ENCODE results near the gene SMIM33.

The SMIM33 gene

GRCh38 chr5:139456776-139457175 lies 14.0 kb upstream of the SMIM33 start:
- FAIRE-seq, result no peak
- DNase-seq (ENCODE audit: insufficient read length, low spot score), result no peak
- TF ChIP-seq POU2F2 (IDR thresholded peaks at IDR 0.05; ENCODE audit: low read depth, low read length), result no peak
- no peak for TF ChIP-seq POLR2A (IDR thresholded peaks at IDR 0.05; ENCODE audit: low read depth, low read length)
- no peak for TF ChIP-seq PAX5 (IDR thresholded peaks at IDR 0.05; ENCODE audit: insufficient read depth, low read length, severe bottlenecking)
- TF ChIP-seq TAF1 (IDR thresholded peaks at IDR 0.05; ENCODE audit: low read depth, low read length), result no peak
- TF ChIP-seq POLR2AphosphoS5 (IDR thresholded peaks at IDR 0.05; ENCODE audit: low read depth, low read length), result no peak
- no peak for TF ChIP-seq SPI1 (IDR thresholded peaks at IDR 0.05; ENCODE audit: low read depth, low read length)

- no peak for FAIRE-seq
Observed at GRCh38 chr5:139457241-139457640, 13.6 kb upstream of the SMIM33 start.

GRCh38 chr5:139457653-139458306 lies 13.0 kb upstream of the SMIM33 start:
- FAIRE-seq, result no peak
- DNase-seq (ENCODE audit: insufficient read length, low spot score), result no peak
- TF ChIP-seq POLR2A (IDR thresholded peaks at IDR 0.05; ENCODE audit: low read depth, low read length) (no peak), TAF1 (IDR thresholded peaks at IDR 0.05; ENCODE audit: low read depth, low read length) (no peak), POU2F2 (IDR thresholded peaks at IDR 0.05; ENCODE audit: low read depth, low read length) (no peak), SPI1 (IDR thresholded peaks at IDR 0.05; ENCODE audit: low read depth, low read length) (no peak), POLR2AphosphoS5 (IDR thresholded peaks at IDR 0.05; ENCODE audit: low read depth, low read length) (no peak), PAX5 (IDR thresholded peaks at IDR 0.05; ENCODE audit: insufficient read depth, low read length, severe bottlenecking) (no peak)

More at GRCh38 chr5:139457241-139457640, 13.6 kb upstream of the SMIM33 start:
- TF ChIP-seq POU2F2 (IDR thresholded peaks at IDR 0.05; ENCODE audit: low read depth, low read length) (no peak), POLR2A (IDR thresholded peaks at IDR 0.05; ENCODE audit: low read depth, low read length) (no peak), POLR2AphosphoS5 (IDR thresholded peaks at IDR 0.05; ENCODE audit: low read depth, low read length) (no peak), SPI1 (IDR thresholded peaks at IDR 0.05; ENCODE audit: low read depth, low read length) (no peak), PAX5 (IDR thresholded peaks at IDR 0.05; ENCODE audit: insufficient read depth, low read length, severe bottlenecking) (no peak), TAF1 (IDR thresholded peaks at IDR 0.05; ENCODE audit: low read depth, low read length) (no peak)
- DNase-seq (ENCODE audit: insufficient read length, low spot score), result no peak

- FAIRE-seq (peak; percentile 64), DNase-seq (ENCODE audit: insufficient read length, low spot score) (peak; percentile 62)
- peak; percentile 26; the same call in 1 of the 2 replicates for TF ChIP-seq SPI1 (IDR thresholded peaks at IDR 0.05; ENCODE audit: low read depth, low read length)
- TF ChIP-seq TAF1 (IDR thresholded peaks at IDR 0.05; ENCODE audit: low read depth, low read length), result no peak
Observed at GRCh38 chr5:139458580-139459407, 12.0 kb upstream of the SMIM33 start.

GRCh38 chr5:139459451-139459934 lies 11.3 kb upstream of the SMIM33 start:
- FAIRE-seq (peak; percentile 5), DNase-seq (ENCODE audit: insufficient read length, low spot score) (no peak)
- no peak for TF ChIP-seq POLR2AphosphoS5 (IDR thresholded peaks at IDR 0.05; ENCODE audit: low read depth, low read length)
- no peak for TF ChIP-seq PAX5 (IDR thresholded peaks at IDR 0.05; ENCODE audit: insufficient read depth, low read length, severe bottlenecking)
- no peak for TF ChIP-seq TAF1 (IDR thresholded peaks at IDR 0.05; ENCODE audit: low read depth, low read length)
- 0 out of 2 replicates have a peak, but pooled peaks have one; percentile 49 for TF ChIP-seq SPI1 (IDR thresholded peaks at IDR 0.05; ENCODE audit: low read depth, low read length)
- TF ChIP-seq POU2F2 (IDR thresholded peaks at IDR 0.05; ENCODE audit: low read depth, low read length), result peak; percentile 82
- TF ChIP-seq POLR2A (IDR thresholded peaks at IDR 0.05; ENCODE audit: low read depth, low read length), result no peak

DNA sequence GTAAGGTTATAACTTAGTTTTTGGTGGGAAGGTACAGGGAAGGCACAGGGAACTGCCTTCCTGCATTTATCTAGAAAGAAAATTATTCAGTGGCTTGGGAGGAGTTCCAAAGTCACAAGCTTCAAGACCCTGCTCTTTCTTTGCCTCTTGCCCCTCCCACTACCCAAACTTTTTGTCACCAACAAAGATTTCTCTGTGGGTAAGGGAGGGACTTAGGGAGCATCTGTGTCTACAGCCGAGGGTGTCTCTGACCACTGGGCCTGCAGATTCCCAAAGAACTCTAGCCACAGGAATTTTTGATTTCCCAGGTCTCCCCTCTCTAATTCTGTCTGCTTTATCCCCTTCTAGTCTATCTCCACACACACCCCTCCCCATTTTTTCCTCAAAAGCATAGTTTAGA lies 10.3 kb upstream of the SMIM33 start:
- TF ChIP-seq PAX5 (IDR thresholded peaks at IDR 0.05; ENCODE audit: insufficient read depth, low read length, severe bottlenecking), result no peak
- TF ChIP-seq POU2F2 (IDR thresholded peaks at IDR 0.05; ENCODE audit: low read depth, low read length), result no peak
- TF ChIP-seq SPI1 (IDR thresholded peaks at IDR 0.05; ENCODE audit: low read depth, low read length), result no peak
- FAIRE-seq (no peak), DNase-seq (ENCODE audit: insufficient read length, low spot score) (no peak)

DNA sequence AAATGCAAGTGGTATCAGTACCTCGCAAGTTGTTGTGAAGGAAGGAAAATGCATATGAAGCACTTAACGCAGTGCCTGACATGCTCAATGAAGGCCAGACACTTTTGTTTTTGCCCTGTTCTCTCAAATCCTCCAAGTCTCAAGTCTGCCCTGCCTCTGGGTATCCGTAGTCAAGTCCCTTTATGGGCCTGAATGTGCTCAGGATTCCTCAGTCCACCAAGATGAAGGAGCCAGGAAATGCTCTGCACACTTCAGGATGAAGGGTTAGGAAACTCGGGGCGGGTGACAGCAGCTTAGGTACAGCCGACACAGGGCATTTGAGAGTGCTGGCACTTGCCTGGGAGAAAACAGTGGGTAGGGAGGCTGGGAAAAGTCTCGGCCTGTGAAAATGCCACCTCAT lies 9.6 kb upstream of the SMIM33 start:
- no peak for FAIRE-seq
- no peak for DNase-seq (ENCODE audit: insufficient read length, low spot score)
- TF ChIP-seq PAX5 (IDR thresholded peaks at IDR 0.05; ENCODE audit: insufficient read depth, low read length, severe bottlenecking), result no peak

DNA sequence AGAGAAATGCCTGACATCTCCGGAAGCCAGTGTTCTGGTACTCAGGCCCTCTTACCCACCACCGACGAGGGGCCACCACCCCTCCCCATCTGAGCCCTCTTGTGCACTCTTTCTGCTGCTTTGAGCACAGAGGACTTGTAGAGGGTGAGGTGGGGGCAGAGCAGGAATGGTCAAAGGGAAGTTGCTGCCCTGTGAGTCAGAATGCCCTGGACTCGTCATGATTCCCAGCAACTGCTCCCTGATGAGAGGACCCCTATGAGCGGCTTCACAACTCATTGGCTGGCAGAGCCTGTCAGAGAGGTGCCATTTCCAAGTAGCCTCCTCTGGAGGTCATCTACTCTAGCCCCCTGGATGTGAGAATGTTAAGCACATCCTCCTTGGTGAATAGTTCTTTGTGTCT lies 9.1 kb upstream of the SMIM33 start:
- no peak for TF ChIP-seq SPI1 (IDR thresholded peaks at IDR 0.05; ENCODE audit: low read depth, low read length)
- TF ChIP-seq POU2F2 (IDR thresholded peaks at IDR 0.05; ENCODE audit: low read depth, low read length), result no peak
- TF ChIP-seq PAX5 (IDR thresholded peaks at IDR 0.05; ENCODE audit: insufficient read depth, low read length, severe bottlenecking), result no peak
- TF ChIP-seq POLR2A (IDR thresholded peaks at IDR 0.05; ENCODE audit: low read depth, low read length), result no peak
- FAIRE-seq (no peak), DNase-seq (ENCODE audit: insufficient read length, low spot score) (no peak)

GRCh38 chr5:139462586-139463276 lies 8.1 kb upstream of the SMIM33 start, which contains the start of gene ECSCR:
Gene ECSCR, minus strand, starts transcription at chr5:139462743. Its CDS starts 73 bp downstream, at chr5:139462670.
- no peak for FAIRE-seq
- TF ChIP-seq POU2F2 (IDR thresholded peaks at IDR 0.05; ENCODE audit: low read depth, low read length), result no peak

More at GRCh38 chr5:139462586-139463276, 8.1 kb upstream of the SMIM33 start, which contains the start of gene ECSCR:
- no peak for DNase-seq (ENCODE audit: insufficient read length, low spot score)
